HG03460 (cell line): ENCODE results near the gene IFNAR1.
"Not testable (repeated sequence)": the region's sequence is repeated elsewhere in the genome, so short reads cannot be mapped to it uniquely, and the experiment has no call there.

ENCODE experiments used
- ATAC-seq: cut with Tn5 transposase; IDR thresholded peaks from one replicate; pipeline ENCODE4 v1.9.1; 2021; ENCODE audit not compliant: unreplicated experiment

Gene IFNAR1

DNA sequence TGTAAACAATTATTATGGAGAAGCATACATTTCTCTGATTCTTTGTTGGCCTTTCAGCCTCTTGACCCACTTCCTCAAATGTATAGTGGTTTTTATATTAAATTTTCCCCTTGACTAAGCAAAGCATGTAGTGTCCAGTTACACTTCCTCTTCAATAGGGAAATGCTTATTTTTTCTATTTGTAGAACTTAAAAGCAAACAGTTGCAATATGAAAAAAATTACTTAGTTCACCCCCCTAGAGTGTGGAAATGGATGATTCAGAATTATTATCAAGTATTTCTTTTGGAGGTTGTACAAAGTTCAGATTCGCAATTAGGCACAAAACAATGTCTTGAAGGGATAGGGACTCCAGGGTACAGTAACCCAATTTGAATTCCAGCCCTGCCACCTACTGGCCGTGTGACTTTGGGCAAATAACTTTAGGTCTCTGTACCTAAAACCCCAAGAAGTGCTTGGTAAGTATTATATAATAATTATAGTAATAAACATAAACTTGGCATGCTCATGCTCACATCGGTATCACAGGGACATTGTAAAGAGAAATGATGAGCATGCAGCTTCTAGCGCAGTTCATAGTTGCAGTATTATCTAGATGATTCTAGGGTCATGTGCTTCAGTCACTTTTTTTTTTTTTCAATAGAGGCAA, 49.8 kb downstream of the IFNAR1 start:
- ATAC-seq: no peak

GRCh38 chr21:33375101-33375644, 50.4 kb downstream of the IFNAR1 start:
- no peak for ATAC-seq

GRCh38 chr21:33377221-33377920, 52.6 kb downstream of the IFNAR1 start:
- ATAC-seq: no peak

DNA sequence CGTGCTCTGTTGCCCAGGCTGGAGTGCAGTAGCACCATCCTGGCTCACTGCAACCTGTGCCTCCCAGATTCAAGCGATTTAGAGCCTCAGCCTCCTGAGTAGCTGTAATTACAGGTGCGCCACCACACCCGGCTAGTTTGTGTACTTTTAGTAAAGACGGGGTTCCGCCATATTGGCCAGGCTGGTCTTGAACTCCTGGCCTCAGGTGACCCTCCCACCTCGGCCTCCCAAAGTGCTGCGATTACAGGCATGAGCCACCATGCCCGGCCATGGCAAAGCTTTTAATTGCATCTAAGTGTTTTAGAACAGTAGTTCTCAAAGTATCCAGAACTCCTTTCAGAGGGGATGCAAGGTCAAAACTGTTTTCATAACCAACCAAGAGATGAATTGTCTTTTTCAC, 53.3 kb downstream of the IFNAR1 start:
- no peak for ATAC-seq

GRCh38 chr21:33379934-33380333, 55.2 kb downstream of the IFNAR1 start:
- ATAC-seq: not testable (repeated sequence)

GRCh38 chr21:33380483-33380998, 55.8 kb downstream of the IFNAR1 start:
- ATAC-seq: peak; percentile 51

GRCh38 chr21:33381381-33381780, 56.6 kb downstream of the IFNAR1 start:
- not testable (repeated sequence) for ATAC-seq

- peak; percentile 74 for ATAC-seq
Measured at GRCh38 chr21:33383056-33383888, 58.5 kb downstream of the IFNAR1 start.

DNA sequence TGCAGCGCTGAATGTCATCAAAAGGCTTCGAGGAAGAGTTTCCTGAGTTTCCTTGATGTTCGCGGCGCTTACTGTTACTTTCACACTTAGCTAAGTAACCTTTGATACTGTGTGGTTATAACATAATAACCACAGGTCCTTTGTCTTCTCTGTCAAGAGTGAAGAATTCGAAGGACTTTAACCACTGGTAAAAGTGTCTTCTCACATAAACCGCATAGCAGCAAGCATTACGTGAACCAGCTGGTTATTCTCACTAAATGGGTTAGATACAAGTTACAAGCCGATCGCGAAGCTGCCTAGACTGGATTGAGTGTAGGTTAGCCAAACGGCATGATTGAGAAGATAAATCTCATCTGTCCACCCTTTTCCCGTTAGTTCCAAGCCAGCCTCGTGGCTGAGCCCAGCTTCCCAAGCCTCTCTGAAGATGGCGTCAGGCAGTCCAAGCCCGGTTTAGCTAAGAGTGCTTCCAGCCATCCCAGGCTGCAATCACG, 60.1 kb downstream of the IFNAR1 start:
- ATAC-seq: no peak

DNA sequence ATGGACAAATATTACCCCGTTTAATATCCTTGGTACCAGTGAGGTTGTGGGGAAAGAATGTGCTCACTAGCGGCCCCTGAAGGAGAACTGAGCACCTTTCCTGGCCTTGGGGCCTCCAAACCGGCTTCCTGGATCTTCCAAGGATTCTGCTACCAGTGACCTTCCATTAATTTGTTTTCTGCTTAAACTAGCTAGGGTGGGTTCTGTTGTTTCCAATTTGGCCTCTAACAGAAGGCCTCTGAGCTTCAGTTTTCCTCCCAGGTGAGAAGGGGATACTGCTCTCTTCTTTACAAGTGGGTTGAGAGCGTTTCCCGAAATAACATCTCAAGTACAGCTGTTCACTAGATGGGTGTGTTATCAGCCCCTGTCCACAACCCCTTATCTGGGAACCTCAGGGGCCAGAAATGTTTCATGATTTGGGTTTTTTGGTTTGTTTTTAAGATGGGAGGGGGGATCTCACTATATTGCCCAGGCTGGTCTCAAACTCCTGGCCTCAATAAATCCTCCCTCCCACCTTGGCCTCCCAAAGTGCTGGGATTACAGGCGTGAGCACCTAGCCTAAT, 61.5 kb downstream of the IFNAR1 start:
- ATAC-seq: no peak

DNA sequence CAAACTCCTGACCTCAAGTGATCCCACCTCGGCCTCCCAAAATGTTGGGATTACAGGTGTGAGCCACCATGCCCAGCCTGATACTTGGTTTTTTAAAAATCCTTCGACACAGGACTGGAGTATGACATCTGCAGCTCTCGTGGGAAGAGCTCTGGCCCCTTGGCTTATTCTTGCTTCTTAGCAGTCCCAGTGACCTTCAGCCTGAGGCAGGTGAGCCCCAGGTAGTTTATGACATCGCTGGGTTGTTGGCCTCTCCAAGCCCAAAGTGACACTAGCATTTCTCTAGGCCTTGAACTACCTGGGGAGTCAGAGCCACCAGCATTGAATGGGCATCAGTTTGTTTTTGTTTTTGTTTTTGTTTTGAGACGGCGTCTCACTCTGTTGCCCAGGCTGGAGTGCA, 62.5 kb downstream of the IFNAR1 start:
- no peak for ATAC-seq

DNA sequence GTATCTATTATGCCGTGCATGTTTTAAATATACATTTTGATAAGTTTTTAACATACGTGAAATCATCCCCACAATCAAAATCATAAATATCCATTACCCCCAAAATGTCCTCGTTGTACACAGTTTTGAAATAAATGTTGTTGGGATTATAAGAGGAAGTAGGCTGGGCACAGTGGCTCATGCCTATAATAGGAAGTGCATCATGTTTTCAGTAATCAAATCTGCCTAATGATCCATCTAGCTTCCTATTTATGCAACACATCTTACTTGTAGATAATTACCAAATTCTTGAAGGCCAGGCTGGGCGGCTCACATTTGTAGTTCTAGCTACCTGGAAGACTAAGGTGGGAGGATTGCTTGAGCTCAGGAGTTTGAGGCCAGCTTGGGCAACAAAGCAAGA, 63.4 kb downstream of the IFNAR1 start:
- ATAC-seq: no peak

- no peak for ATAC-seq
Measured at GRCh38 chr21:33390479-33390878, 65.7 kb downstream of the IFNAR1 start.

GRCh38 chr21:33391656-33392055, 66.9 kb downstream of the IFNAR1 start:
- no peak for ATAC-seq

DNA sequence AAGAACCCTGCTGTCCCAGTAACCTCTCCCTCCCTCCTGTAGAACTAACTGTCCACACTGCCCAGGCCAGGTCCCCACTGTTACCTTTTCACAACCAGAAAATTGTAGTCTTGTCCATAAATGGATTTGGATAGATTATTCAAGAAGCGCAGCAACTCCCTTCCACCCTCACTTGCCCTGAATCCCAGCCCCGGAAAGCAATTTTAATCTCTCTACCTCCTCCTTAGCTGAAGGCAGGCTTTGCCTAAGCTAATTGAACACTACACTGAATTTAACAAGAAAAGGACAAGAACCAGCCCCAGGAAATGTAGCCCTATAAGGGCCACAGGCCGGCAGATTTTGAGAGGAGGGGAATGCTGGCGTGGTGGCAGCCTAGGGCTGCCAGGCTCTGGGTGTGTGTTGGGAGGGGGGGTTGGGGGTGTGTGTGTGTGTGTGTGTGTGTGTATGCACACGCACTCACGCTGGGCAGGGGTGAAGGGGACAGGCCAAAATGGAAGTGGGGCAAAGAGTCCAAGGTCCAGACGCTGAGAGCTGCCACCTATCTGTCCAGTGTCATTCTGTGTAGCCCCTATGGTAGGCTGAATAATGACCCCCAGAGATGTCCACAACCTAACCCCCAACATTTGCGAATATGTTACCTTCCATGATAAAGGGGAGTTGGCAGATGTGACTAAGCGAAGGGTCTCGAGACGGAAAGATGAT, 67.7 kb downstream of the IFNAR1 start:
- no peak for ATAC-seq

DNA sequence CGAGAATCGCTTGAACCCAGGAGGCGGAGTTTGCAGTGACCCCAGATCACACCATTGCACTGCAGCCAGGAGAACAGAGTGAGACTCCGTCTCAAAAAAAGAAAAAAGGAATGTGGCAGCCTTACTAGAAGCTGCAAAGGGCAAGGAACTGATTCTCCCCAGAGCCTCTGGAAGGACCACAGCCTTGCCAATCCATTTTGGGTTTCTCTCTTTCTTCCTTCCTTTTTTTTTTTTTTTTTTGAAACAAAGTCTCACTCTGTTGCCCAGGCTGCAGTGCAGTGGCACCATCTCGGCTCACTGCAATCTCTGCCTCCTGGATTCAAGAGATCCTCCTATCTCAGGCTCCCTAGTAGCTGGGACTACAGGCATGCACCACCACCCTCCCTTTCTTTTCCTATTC, 68.6 kb downstream of the IFNAR1 start:
- no peak for ATAC-seq

DNA sequence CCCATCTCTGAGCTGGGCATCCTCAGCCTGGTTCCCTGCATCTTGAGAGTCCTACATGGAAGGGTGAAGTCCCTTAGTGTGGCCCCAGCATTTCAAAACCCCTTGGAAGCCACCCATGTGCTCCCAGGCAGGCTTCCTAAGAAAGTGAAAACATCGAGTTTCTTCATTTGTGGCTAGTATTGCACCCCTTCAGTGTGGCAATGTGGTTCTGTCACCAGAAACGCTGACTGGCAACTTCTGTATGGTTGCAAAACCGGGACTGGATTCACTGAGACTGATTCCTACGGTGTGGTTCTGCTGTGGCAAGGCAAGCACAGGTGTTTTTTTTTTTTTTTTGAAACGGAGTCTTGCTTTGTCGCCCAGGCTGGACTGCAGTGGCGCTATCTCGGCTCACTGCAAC, 69.5 kb downstream of the IFNAR1 start:
- no peak for ATAC-seq

DNA sequence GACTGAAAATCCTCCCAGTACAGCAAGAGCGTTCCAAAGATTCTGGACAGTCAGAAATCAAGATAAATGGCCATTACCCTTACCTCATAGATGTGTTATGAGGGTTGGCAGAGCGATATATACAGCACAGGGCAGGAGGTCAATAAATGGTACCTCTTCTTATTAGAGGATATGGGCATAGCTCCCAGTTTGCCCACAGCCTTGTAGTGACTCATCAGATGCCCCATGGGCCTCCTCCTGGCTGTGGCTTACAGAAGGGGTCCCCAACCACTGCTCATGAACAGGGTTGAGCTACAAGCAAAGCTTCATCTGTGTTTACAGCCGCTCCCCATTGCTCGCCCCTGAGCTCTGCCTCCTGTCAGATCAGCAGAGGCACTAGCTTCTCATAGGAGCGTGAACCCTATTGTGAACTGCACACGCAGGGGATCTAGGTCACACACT, 71.1 kb downstream of the IFNAR1 start:
- no peak for ATAC-seq

- ATAC-seq: no peak
Measured at GRCh38 chr21:33396436-33396835, 71.7 kb downstream of the IFNAR1 start.

DNA sequence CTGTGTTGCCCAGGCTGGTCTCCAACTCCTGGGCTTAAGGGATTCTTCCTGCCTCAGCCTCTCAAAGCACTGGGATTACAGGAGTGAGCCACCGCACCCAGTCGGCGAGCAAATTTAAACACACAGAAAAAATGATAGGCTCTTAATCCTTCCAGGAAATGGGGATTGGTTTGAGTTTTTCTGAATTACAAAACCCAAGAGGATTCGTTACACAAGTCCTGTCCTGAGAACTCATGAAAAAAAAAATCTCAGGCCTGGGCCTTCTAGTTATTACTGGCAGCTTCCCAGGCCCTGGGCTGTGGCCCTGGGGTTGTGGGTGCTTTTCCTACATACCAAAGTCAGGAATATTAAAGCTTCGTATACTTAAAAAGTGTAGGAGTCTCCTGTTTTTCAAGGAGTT, 72.2 kb downstream of the IFNAR1 start:
- no peak for ATAC-seq
